A204.1 (cell line): Measurements from ENCODE around the gene ERCC8.

Source experiments
- FAIRE-seq: peaks from 2 replicates; lab custom pipeline; 2012; peaks lifted over from hg19 to GRCh38; lab: Jason Lieb, UNC

The ERCC8 gene

DNA sequence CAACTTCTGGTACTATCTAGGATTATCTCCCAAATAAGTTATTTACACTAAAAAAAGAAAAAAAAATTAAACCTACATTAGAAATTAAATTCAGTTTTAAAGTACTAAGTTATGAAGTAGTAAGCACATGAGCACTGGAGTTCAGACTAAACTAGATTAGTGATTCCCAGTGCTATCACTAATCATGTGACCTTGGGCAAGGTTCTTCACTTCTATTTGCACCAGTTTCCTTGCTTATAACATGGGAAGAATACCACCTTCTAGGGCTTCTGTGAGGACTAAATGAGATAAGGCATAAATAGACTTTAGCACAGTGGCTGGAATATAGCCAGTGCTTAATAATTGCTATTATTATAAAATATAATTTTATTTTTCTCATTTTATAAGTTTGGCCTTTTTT, 111.3 kb downstream of the ERCC8 start:
- FAIRE-seq = no peak

GRCh38 chr5:60830581-60831127, 114.2 kb downstream of the ERCC8 start:
- FAIRE-seq = no peak

DNA sequence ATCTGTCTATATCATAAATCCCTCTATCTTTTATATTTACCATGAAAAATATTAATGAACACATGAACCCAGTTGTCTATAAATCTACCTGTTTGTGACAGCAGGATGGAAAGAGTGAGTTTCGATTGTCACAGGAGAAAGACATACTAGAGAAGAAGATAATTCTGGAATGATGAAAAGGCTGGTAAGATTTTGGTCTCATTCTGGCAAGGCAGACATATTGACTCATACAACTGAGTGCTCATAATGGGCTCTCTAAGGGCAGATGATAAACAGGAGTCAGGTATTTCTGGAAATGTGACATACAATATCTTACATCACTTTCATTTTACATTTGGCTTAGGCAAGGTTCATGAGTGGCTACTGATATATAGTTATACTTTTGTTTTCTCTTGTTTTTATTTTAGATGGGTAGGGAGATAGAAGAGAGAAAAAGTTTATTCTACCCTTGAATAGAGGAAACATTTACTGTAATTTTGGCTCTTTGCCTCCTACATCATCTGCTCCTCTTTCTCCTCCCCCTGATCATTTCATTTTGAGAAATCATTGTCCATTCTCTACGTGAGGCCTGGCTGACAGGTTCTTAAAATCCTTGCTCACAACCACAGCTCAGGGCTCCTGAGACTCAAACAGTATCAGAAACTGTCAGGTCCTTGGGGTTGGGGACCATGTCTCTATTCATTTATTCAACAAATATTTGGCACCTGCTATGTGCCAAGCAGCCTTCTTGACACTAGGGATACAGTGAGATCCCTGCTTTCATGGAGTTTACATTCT, 115.2 kb downstream of the ERCC8 start:
- FAIRE-seq = no peak

DNA sequence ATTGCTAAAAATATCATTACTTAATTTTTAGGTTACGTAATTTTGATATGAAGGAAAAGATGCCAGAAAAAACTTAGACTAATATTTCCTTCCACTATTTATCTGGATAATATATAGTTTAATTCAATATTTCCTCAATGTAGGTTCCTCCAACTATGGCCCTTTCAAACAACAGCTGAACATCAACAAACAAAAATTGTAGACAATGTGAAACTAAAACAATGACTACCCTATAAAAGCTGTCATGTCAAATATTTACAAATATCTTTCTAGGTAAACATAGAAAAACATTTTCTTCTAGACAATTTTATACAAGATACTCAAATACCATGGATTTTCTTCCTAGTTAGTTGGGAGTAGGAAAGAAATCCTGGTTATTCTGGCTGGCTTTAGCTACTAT, 117.7 kb downstream of the ERCC8 start:
- FAIRE-seq = no peak

- no peak for FAIRE-seq
Observed at GRCh38 chr5:60826653-60827052, 118.2 kb downstream of the ERCC8 start.
